MM.1S (cell line): ENCODE results near the gene SUSD1.

ENCODE experiments used
- DNase-seq: peaks from one replicate; pipeline ENCODE4 v3.0.0-alpha.2; 2015
- H2AFZ ChIP-seq: fragments of 300-600 bp; sonication (generic); 2 replicates; pipeline ENCODE4 v1.6.0; 2016; ENCODE audit warnings: antibody characterized with exemption, low read length
- H3F3A ChIP-seq: fragments of 300-600 bp; sonication (generic); 2 replicates; pipeline ENCODE4 v1.6.1; 2016; ENCODE audit warnings: mild to moderate bottlenecking, antibody characterized with exemption, low read length, moderate library complexity, mixed read lengths; ENCODE audit not compliant: insufficient read depth
- H3K27ac ChIP-seq: fragments of 300-600 bp; sonication (generic); 2 replicates; pipeline ENCODE4 v1.5.1; 2016; ENCODE audit warnings: mild to moderate bottlenecking, low read length
- H3K27me3 ChIP-seq: fragments of 300-600 bp; sonication (generic); replicated peaks from 2 replicates; pipeline ENCODE4 v1.6.0; 2016; ENCODE audit warnings: low read length; ENCODE audit not compliant: insufficient read depth
- H3K36me3 ChIP-seq: fragments of 300-600 bp; sonication (generic); replicated peaks from 2 replicates; pipeline ENCODE4 v1.6.1; 2016; ENCODE audit warnings: mild to moderate bottlenecking, low read length, mixed read lengths; ENCODE audit not compliant: insufficient read depth
- H3K4me1 ChIP-seq: fragments of 300-600 bp; sonication (generic); 2 replicates; pipeline ENCODE4 v1.6.1; 2016; ENCODE audit warnings: low read length, mixed read lengths
- H3K4me2 ChIP-seq: fragments of 300-600 bp; sonication (generic); 2 replicates; pipeline ENCODE4 v1.6.0; 2016; ENCODE audit warnings: low read depth, low read length
- H3K4me3 ChIP-seq: fragments of 300-600 bp; sonication (generic); 2 replicates; pipeline ENCODE4 v1.5.1; 2016; ENCODE audit warnings: low read length, mixed read lengths
- H3K79me2 ChIP-seq: fragments of 300-600 bp; sonication (generic); 2 replicates; pipeline ENCODE4 v1.6.1; 2016; ENCODE audit warnings: mixed run types, low read length, mixed read lengths
- H3K9ac ChIP-seq: fragments of 300-600 bp; sonication (generic); 2 replicates; pipeline ENCODE4 v1.6.1; 2016; ENCODE audit warnings: low read length, mixed read lengths
- H3K9me2 ChIP-seq: fragments of 300-600 bp; sonication (generic); replicated peaks from 2 replicates; pipeline ENCODE4 v1.6.1; 2016; ENCODE audit warnings: mild to moderate bottlenecking, low read length, mixed read lengths; ENCODE audit not compliant: insufficient read depth
- H3K9me3 ChIP-seq: fragments of 300-600 bp; sonication (generic); replicated peaks from 2 replicates; pipeline ENCODE4 v1.6.1; 2016; ENCODE audit warnings: mild to moderate bottlenecking, low read length, mixed read lengths; ENCODE audit not compliant: insufficient read depth
- H4K20me1 ChIP-seq: fragments of 300-600 bp; sonication (generic); 2 replicates; pipeline ENCODE4 v1.6.1; 2016; ENCODE audit warnings: mild to moderate bottlenecking, low read length, moderate library complexity, mixed read lengths; ENCODE audit not compliant: insufficient read depth
- CTCF ChIP-seq: fragments of 300-600 bp; sonication (generic); IDR thresholded peaks from 2 replicates; pipeline ENCODE4 v1.5.1; 2016; ENCODE audit warnings: antibody characterized with exemption, low read length, mixed read lengths
- EZH2 ChIP-seq: fragments of 300-600 bp; sonication (generic); optimal IDR thresholded peaks from 2 replicates; pipeline ENCODE3; 2017; ENCODE audit warnings: low read depth, mild to moderate bottlenecking, antibody characterized with exemption, low read length, mixed read lengths
- EZH2phosphoT487 ChIP-seq: fragments of 300-600 bp; sonication (generic); IDR thresholded peaks from 2 replicates; pipeline ENCODE4 v1.6.1; 2018; ENCODE audit warnings: antibody characterized with exemption, low read length

The SUSD1 gene

GRCh38 chr9:112015149-112015548 lies 159.9 kb downstream of the SUSD1 start:
- Histone ChIP-seq H3K9me3 (no peaks in the 10 kb centered on the region), H3K27me3 (no peaks in the 10 kb centered on the region), H3K9me2 (no peaks in the 10 kb centered on the region), H3K27ac (no peak overlapping the region), H3K4me2 (no peak overlapping the region), H2AFZ (no peak overlapping the region), H3K4me3 (no peak overlapping the region), H3F3A (peaks cover 14% of the 10 kb centered on the region), H3K79me2 (no peaks in the 10 kb centered on the region), H3K36me3 (no peaks in the 10 kb centered on the region), H3K9ac (no peak overlapping the region), H4K20me1 (no peaks in the 10 kb centered on the region), H3K4me1 (peaks cover 22% of the 10 kb centered on the region)
- TF ChIP-seq CTCF (no peak), EZH2phosphoT487 (no peak), EZH2 (no peak)
- DNase-seq = no peak

- Histone ChIP-seq H3K9me2 (no peaks in the 10 kb centered on the region), H3K9ac (no peak overlapping the region), H4K20me1 (no peaks in the 10 kb centered on the region), H3K4me1 (peaks cover 22% of the 10 kb centered on the region), H3K4me3 (no peak overlapping the region), H3K4me2 (no peak overlapping the region), H3F3A (peaks cover 14% of the 10 kb centered on the region), H3K9me3 (no peaks in the 10 kb centered on the region), H3K36me3 (no peaks in the 10 kb centered on the region), H2AFZ (no peak overlapping the region), H3K79me2 (no peaks in the 10 kb centered on the region), H3K27me3 (no peaks in the 10 kb centered on the region), H3K27ac (peak overlapping the region; percentile 74; the same call in 1 of the 2 replicates)
- no peak for TF ChIP-seq CTCF
- no peak for TF ChIP-seq EZH2
- no peak for TF ChIP-seq EZH2phosphoT487
- no peak for DNase-seq
Observed at GRCh38 chr9:112013266-112013665, 161.8 kb downstream of the SUSD1 start.

GRCh38 chr9:112012026-112012902 lies 162.8 kb downstream of the SUSD1 start:
- peak; percentile 63 for DNase-seq
- Histone ChIP-seq H3K79me2 (no peaks in the 10 kb centered on the region), H3K36me3 (no peaks in the 10 kb centered on the region), H3K9me2 (no peaks in the 10 kb centered on the region), H3F3A (peaks cover 14% of the 10 kb centered on the region), H3K9me3 (no peaks in the 10 kb centered on the region), H3K9ac (no peak overlapping the region; the same call in 1 of the 2 replicates), H3K4me3 (no peak overlapping the region; the same call in 1 of the 2 replicates), H2AFZ (peak overlapping the region; percentile 42), H3K27me3 (no peaks in the 10 kb centered on the region), H3K4me2 (peak overlapping the region; percentile 51), H4K20me1 (no peaks in the 10 kb centered on the region), H3K4me1 (peaks cover 22% of the 10 kb centered on the region), H3K27ac (peak overlapping the region; percentile 74)
- TF ChIP-seq CTCF = no peak
- no peak for TF ChIP-seq EZH2
- no peak for TF ChIP-seq EZH2phosphoT487
